Type B pancreatic cell (in vitro differentiated cells): ENCODE results near the gene SLC38A1. TPM values are rescaled to one million over a fixed set of nuclear protein-coding genes. Genes with fewer than 3 reads are reported as not detected.

Experiments
- DNase-seq: peaks from one replicate; pipeline ENCODE4 v3.0.0; 2021; ENCODE audit warnings: mixed read lengths; ENCODE audit not compliant: unreplicated experiment; ENCODE audit errors: extremely low spot score
- H3K27ac Mint-ChIP-seq: 2 replicates; pipeline ENCODE4 v1.8.0; 2021; ENCODE audit warnings: mild to moderate bottlenecking, mixed read lengths
- H3K27me3 Mint-ChIP-seq: 2 replicates; pipeline ENCODE4 v1.8.0; 2021; ENCODE audit warnings: mixed read lengths
- H3K36me3 Mint-ChIP-seq: 2 replicates; pipeline ENCODE4 v1.8.0; 2021; ENCODE audit warnings: mixed read lengths
- H3K4me1 Mint-ChIP-seq: one replicate; pipeline ENCODE4 v1.8.0; 2021; ENCODE audit warnings: mixed read lengths; ENCODE audit not compliant: unreplicated experiment
- H3K4me3 Mint-ChIP-seq: 2 replicates; pipeline ENCODE4 v1.8.0; 2021; ENCODE audit warnings: mild to moderate bottlenecking, mixed read lengths
- H3K9me3 Mint-ChIP-seq: 2 replicates; pipeline ENCODE4 v1.8.0; 2021; ENCODE audit warnings: mixed read lengths
- total RNA-seq: library from RNA; stranded (reverse); gene quantifications from 2 replicates; pipeline ENCODE4 v1.2.1, GENCODE V29; 2021; ENCODE audit warnings: low replicate concordance
- TF ChIP-seq, protein P1 (sequence below): fragments of 200-600 bp; sonication (generic); conservative IDR thresholded peaks from 2 replicates; pipeline ENCODE4 v1.5.0; 2021; ENCODE audit warnings: antibody characterized with exemption, mild to moderate bottlenecking

Gene SLC38A1
- total RNA-seq, 1 donor from 2014 or later, result 99.8 TPM

DNA sequence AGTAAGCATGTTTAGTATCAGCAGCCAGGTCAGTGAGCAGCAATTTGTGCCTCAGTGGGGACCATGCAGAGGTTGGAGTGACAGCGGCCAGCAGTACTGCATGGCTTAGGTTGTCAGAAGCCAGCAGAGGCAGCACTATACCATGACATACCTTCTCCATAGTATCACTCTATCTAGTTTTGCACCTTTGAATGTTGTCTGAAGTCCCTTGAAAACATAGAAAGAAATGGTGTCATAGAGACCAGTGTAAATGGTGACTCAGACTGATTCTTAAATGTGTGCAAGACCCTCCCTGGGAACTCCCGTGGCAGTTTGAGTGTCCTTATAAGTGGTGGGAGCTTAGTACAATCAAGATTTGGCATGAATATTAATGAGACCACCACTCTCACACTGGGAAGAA is 124.4 kb downstream of the SLC38A1 start:
- no peaks in the 10 kb centered on the region for H3K27me3 Mint-ChIP-seq
- no peaks in the 10 kb centered on the region for H3K36me3 Mint-ChIP-seq
- peaks cover 7% of the 10 kb centered on the region for H3K4me1 Mint-ChIP-seq
- TF ChIP-seq, protein P1, sequence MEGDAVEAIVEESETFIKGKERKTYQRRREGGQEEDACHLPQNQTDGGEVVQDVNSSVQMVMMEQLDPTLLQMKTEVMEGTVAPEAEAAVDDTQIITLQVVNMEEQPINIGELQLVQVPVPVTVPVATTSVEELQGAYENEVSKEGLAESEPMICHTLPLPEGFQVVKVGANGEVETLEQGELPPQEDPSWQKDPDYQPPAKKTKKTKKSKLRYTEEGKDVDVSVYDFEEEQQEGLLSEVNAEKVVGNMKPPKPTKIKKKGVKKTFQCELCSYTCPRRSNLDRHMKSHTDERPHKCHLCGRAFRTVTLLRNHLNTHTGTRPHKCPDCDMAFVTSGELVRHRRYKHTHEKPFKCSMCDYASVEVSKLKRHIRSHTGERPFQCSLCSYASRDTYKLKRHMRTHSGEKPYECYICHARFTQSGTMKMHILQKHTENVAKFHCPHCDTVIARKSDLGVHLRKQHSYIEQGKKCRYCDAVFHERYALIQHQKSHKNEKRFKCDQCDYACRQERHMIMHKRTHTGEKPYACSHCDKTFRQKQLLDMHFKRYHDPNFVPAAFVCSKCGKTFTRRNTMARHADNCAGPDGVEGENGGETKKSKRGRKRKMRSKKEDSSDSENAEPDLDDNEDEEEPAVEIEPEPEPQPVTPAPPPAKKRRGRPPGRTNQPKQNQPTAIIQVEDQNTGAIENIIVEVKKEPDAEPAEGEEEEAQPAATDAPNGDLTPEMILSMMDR, result no peak
- no peak overlapping the region for H3K27ac Mint-ChIP-seq
- no peaks in the 10 kb centered on the region for H3K9me3 Mint-ChIP-seq
- no peak for DNase-seq
- no peak overlapping the region for H3K4me3 Mint-ChIP-seq

GRCh38 chr12:46136249-46136648 is 132.6 kb downstream of the SLC38A1 start:
- Mint-ChIP-seq H3K27me3 (no peaks in the 10 kb centered on the region), H3K9me3 (no peaks in the 10 kb centered on the region), H3K27ac (no peak overlapping the region), H3K36me3 (no peaks in the 10 kb centered on the region), H3K4me3 (no peak overlapping the region), H3K4me1 (peaks cover 7% of the 10 kb centered on the region)
- DNase-seq, result no peak
- TF ChIP-seq, protein P1, result no peak

GRCh38 chr12:46135750-46136149 is 133.1 kb downstream of the SLC38A1 start:
- Mint-ChIP-seq H3K4me3 (no peak overlapping the region), H3K27me3 (no peaks in the 10 kb centered on the region), H3K36me3 (no peaks in the 10 kb centered on the region), H3K4me1 (peaks cover 7% of the 10 kb centered on the region), H3K27ac (no peak overlapping the region), H3K9me3 (no peaks in the 10 kb centered on the region)
- TF ChIP-seq, protein P1, result no peak
- DNase-seq, result no peak

DNA sequence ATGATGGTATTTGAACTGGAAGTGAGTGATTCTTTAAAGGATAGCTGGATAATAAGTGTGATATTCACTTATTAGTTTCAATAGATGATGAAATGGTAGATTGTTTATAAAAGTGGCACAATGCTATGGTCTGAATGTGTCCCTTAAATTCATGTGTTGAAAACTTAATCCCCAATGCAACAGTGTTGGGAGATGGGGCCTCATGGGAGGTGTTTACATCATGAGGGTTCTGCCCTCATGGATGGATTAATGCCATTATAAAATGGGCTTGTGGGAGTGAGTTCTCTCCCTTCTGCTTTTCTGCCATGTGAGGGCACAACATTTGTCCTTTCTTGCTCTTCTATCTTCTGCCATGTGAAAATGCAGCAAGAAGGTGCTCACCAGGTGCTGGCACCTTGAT is 134.0 kb downstream of the SLC38A1 start:
- H3K9me3 Mint-ChIP-seq, result no peaks in the 10 kb centered on the region
- H3K27me3 Mint-ChIP-seq, result no peaks in the 10 kb centered on the region
- no peak overlapping the region for H3K4me3 Mint-ChIP-seq
- H3K4me1 Mint-ChIP-seq, result peaks cover 7% of the 10 kb centered on the region
- TF ChIP-seq, protein P1, result no peak
- H3K27ac Mint-ChIP-seq, result peak overlapping the region; percentile 78
- no peaks in the 10 kb centered on the region for H3K36me3 Mint-ChIP-seq
- no peak for DNase-seq

- H3K27me3 Mint-ChIP-seq, result no peaks in the 10 kb centered on the region
- no peaks in the 10 kb centered on the region for H3K9me3 Mint-ChIP-seq
- H3K36me3 Mint-ChIP-seq, result no peaks in the 10 kb centered on the region
- peaks cover 7% of the 10 kb centered on the region for H3K4me1 Mint-ChIP-seq
- no peak for DNase-seq
- peak overlapping the region; percentile 6 for H3K4me3 Mint-ChIP-seq
- TF ChIP-seq, protein P1, result no peak
- H3K27ac Mint-ChIP-seq, result peak overlapping the region; percentile 78
Measured at GRCh38 chr12:46134205-46134811, 134.5 kb downstream of the SLC38A1 start.
